Peyer's patch (tissue), 4 donors: Measurements from ENCODE around the gene TESMIN. TPM values are rescaled to one million over a fixed set of nuclear protein-coding genes. Genes with fewer than 3 reads are reported as not detected.

Experiments used
- DNase-seq, 3 donors: peaks; one replicate each; pipeline ENCODE4 v3.0.0-alpha.2; 2017 to 2019
- H3K27ac ChIP-seq, 4 donors: fragments of 200-600 bp; sonication (generic); one replicate each; pipeline ENCODE4 v1.5.1; 2016 to 2019
- H3K27me3 ChIP-seq, 2 donors: fragments of 200-600 bp; sonication (generic); one replicate each; pipeline ENCODE4 v1.5.1; 2019
- H3K36me3 ChIP-seq, 3 donors: fragments of 200-600 bp; sonication (generic); one replicate each; pipeline ENCODE4 v1.5.1; 2016 to 2019
- H3K4me1 ChIP-seq, 4 donors: fragments of 200-600 bp; sonication (generic); one replicate each; pipeline ENCODE4 v1.5.1; 2016 to 2019
- H3K4me3 ChIP-seq, 4 donors: fragments of 200-600 bp; sonication (generic); 1 replicate in 3 of 4; 2 replicates in 1 of 4; pipeline ENCODE4 v1.5.1; 2016 to 2019; ENCODE audit warnings: mild to moderate bottlenecking in 1 of 4
- H3K9me3 ChIP-seq, 4 donors: fragments of 200-600 bp; sonication (generic); one replicate each; pipeline ENCODE4 v1.5.1; 2016 to 2019; ENCODE audit warnings: mild to moderate bottlenecking in 1 of 4
- POLR2A ChIP-seq, 2 donors: fragments of 450-650 bp; IDR thresholded peaks; one replicate each; pipeline ENCODE4 v1.5.1; 2017; ENCODE audit warnings: antibody characterized with exemption in 2 of 2, mild to moderate bottlenecking in 2 of 2, moderate library complexity in 2 of 2
- total RNA-seq, 4 donors: library from RNA; depleted of rRNA; stranded (reverse); fragments of >200 nt; gene quantifications; one replicate each; pipeline ENCODE4 v1.1.0, GENCODE V29; 2016
- TF ChIP-seq, protein P1 (sequence below), 6 experiments: fragments of 450-650 bp in 4 of 6; fragments of 200-600 bp in 2 of 6; sonication (generic) in 1 of 6; IDR thresholded peaks; one replicate each; pipeline ENCODE4 v1.5.1; 2017 to 2019; ENCODE audit warnings: antibody characterized with exemption in 6 of 6, mild to moderate bottlenecking in 3 of 6, moderate library complexity in 1 of 6

The TESMIN gene
- total RNA-seq, 4 donors from 2014 or later = 2.6 to 16.7 (median 8.2) TPM

GRCh38 chr11:68724293-68724692 lies 27.0 kb downstream of the TESMIN start:
- Histone ChIP-seq H3K27me3 (no peaks in the 10 kb centered on the region), H3K4me1 (no peaks in the 10 kb centered on the region), H3K9me3 (no peaks in the 10 kb centered on the region), H3K27ac (no peak overlapping the region), H3K4me3 (no peak overlapping the region), H3K36me3 (no peaks in the 10 kb centered on the region)
- no peak for TF ChIP-seq POLR2A (IDR thresholded peaks at IDR 0.05)
- TF ChIP-seq, protein P1, sequence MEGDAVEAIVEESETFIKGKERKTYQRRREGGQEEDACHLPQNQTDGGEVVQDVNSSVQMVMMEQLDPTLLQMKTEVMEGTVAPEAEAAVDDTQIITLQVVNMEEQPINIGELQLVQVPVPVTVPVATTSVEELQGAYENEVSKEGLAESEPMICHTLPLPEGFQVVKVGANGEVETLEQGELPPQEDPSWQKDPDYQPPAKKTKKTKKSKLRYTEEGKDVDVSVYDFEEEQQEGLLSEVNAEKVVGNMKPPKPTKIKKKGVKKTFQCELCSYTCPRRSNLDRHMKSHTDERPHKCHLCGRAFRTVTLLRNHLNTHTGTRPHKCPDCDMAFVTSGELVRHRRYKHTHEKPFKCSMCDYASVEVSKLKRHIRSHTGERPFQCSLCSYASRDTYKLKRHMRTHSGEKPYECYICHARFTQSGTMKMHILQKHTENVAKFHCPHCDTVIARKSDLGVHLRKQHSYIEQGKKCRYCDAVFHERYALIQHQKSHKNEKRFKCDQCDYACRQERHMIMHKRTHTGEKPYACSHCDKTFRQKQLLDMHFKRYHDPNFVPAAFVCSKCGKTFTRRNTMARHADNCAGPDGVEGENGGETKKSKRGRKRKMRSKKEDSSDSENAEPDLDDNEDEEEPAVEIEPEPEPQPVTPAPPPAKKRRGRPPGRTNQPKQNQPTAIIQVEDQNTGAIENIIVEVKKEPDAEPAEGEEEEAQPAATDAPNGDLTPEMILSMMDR (IDR thresholded peaks at IDR 0.05) = no peak
- DNase-seq = no peak

GRCh38 chr11:68722143-68722542 lies 29.2 kb downstream of the TESMIN start:
- no peak for TF ChIP-seq POLR2A (IDR thresholded peaks at IDR 0.05)
- TF ChIP-seq, protein P1 (IDR thresholded peaks at IDR 0.05) = no peak
- DNase-seq = no peak

GRCh38 chr11:68721075-68721474 lies 30.2 kb downstream of the TESMIN start:
- Histone ChIP-seq H3K9me3 (no peaks in the 10 kb centered on the region), H3K4me1 (no peaks in the 10 kb centered on the region), H3K4me3 (no peak overlapping the region), H3K27ac (no peak overlapping the region), H3K36me3 (no peaks in the 10 kb centered on the region), H3K27me3 (no peaks in the 10 kb centered on the region)
- no peak for TF ChIP-seq POLR2A (IDR thresholded peaks at IDR 0.05)
- TF ChIP-seq, protein P1 (IDR thresholded peaks at IDR 0.05) = no peak
- no peak for DNase-seq

More at GRCh38 chr11:68722143-68722542, 29.2 kb downstream of the TESMIN start:
- Histone ChIP-seq H3K27me3 (no peaks in the 10 kb centered on the region), H3K9me3 (no peaks in the 10 kb centered on the region), H3K27ac (no peak overlapping the region), H3K4me1 (no peaks in the 10 kb centered on the region), H3K36me3 (no peaks in the 10 kb centered on the region), H3K4me3 (no peak overlapping the region)

- H3K27ac ChIP-seq = no peak overlapping the region
- TF ChIP-seq, protein P1 (IDR thresholded peaks at IDR 0.05) = no peak
- no peak for TF ChIP-seq POLR2A (IDR thresholded peaks at IDR 0.05)
- DNase-seq = no peak
- H3K4me3 ChIP-seq = no peak overlapping the region
- H3K36me3 ChIP-seq = no peaks in the 10 kb centered on the region
- no peaks in the 10 kb centered on the region for H3K9me3 ChIP-seq
- no peaks in the 10 kb centered on the region for H3K4me1 ChIP-seq
- H3K27me3 ChIP-seq = no peaks in the 10 kb centered on the region
Observed at GRCh38 chr11:68715456-68716122, 35.7 kb downstream of the TESMIN start.

- Histone ChIP-seq H3K4me3 (no peak overlapping the region), H3K4me1 (no peaks in the 10 kb centered on the region), H3K27me3 (no peaks in the 10 kb centered on the region), H3K27ac (no peak overlapping the region), H3K36me3 (no peaks in the 10 kb centered on the region), H3K9me3 (no peaks in the 10 kb centered on the region)
- TF ChIP-seq, protein P1 (IDR thresholded peaks at IDR 0.05) = no peak
- no peak for TF ChIP-seq POLR2A (IDR thresholded peaks at IDR 0.05)
- DNase-seq = no peak
Observed at GRCh38 chr11:68714060-68714856, 37.1 kb downstream of the TESMIN start.
